Raji (cell line): Measurements from ENCODE around the gene MGAT5.

Experiments used
- POLR2A ChIP-seq: IDR thresholded peaks from 2 replicates; pipeline ENCODE4 v1.6.1; 2011; ENCODE audit warnings: low read depth, low read length, control low read depth; ENCODE audit not compliant: insufficient read depth

The MGAT5 gene

GRCh38 chr2:134457765-134458472 lies 204.0 kb downstream of the MGAT5 start:
- TF ChIP-seq POLR2A: no peak

GRCh38 chr2:134458473-134458853 lies 204.6 kb downstream of the MGAT5 start:
- TF ChIP-seq POLR2A: no peak

- TF ChIP-seq POLR2A: no peak
Observed at GRCh38 chr2:134458950-134459349, 205.1 kb downstream of the MGAT5 start.

- no peak for TF ChIP-seq POLR2A
Observed at GRCh38 chr2:134459706-134460406, 206.0 kb downstream of the MGAT5 start.

GRCh38 chr2:134460583-134460998 lies 206.7 kb downstream of the MGAT5 start:
- TF ChIP-seq POLR2A: no peak

GRCh38 chr2:134461511-134461910 lies 207.6 kb downstream of the MGAT5 start:
- TF ChIP-seq POLR2A: no peak

- no peak for TF ChIP-seq POLR2A
Observed at GRCh38 chr2:134462275-134462674, 208.4 kb downstream of the MGAT5 start.

GRCh38 chr2:134462791-134463698 lies 209.2 kb downstream of the MGAT5 start:
- TF ChIP-seq POLR2A: no peak

- TF ChIP-seq POLR2A: no peak
Observed at GRCh38 chr2:134463699-134464022, 209.8 kb downstream of the MGAT5 start.

- no peak for TF ChIP-seq POLR2A
Observed at GRCh38 chr2:134465228-134466105, 211.6 kb downstream of the MGAT5 start.

GRCh38 chr2:134466141-134466540 lies 212.3 kb downstream of the MGAT5 start:
- TF ChIP-seq POLR2A: no peak

GRCh38 chr2:134468164-134468563 lies 214.3 kb downstream of the MGAT5 start:
- TF ChIP-seq POLR2A: no peak

GRCh38 chr2:134468776-134469175 lies 214.9 kb downstream of the MGAT5 start:
- no peak for TF ChIP-seq POLR2A

GRCh38 chr2:134469516-134470115 lies 215.7 kb downstream of the MGAT5 start:
- no peak for TF ChIP-seq POLR2A
